ENCODE measurements around the gene LHFPL2.
"Not testable (repeated sequence)": the region's sequence is repeated elsewhere in the genome, so short reads cannot be mapped to it uniquely, and the experiment has no call there.

The LHFPL2 gene

GRCh38 chr5:78638973-78639669 lies 9.5 kb downstream of the LHFPL2 start:
- DNase-seq, result no peak

- peak; percentile 98 for DNase-seq
These were observed 10.1 kb downstream of the LHFPL2 start for GRCh38 chr5:78638423-78638822.

DNA sequence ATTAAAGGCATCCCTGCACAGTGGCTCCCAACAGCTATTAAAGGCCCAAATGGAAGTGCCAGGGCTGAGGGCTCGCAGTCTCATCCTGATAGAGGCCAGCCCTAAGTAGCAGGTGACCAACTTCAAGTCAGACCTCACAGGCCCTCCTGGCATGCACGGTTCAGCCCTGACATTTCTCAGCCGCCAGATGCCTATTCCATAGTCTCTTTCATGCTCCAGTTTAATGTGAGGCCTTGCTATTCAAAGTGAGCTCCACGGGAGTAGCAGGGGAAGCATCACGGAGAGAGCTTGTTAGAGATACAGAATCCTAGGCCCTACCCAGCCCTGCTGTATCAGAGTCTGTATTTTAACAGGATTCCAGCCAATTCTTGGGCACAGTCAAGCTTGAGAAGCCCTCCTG lies 11.1 kb downstream of the LHFPL2 start:
- DNase-seq, result no peak

DNA sequence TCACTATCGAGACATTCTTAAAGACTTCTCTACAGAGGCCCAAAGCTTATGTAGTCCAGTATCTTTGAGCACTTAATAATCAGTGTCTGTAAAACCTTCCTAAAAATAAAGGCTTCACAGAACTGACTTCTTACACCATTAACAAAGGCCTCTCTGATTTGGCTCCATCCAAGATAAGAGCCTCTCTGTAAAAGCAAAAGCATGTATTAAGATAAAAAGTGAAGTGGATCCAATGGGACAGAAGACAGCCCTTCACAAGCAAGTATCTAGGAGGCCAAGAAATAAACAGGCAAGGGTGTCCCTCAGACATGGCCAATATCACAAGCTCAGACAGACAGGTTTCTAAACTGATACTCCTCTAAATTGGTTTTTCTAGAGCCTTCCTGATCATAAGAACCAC lies 11.9 kb downstream of the LHFPL2 start:
- no peak for DNase-seq

GRCh38 chr5:78634634-78635033 lies 13.9 kb downstream of the LHFPL2 start:
- no peak for DNase-seq

DNA sequence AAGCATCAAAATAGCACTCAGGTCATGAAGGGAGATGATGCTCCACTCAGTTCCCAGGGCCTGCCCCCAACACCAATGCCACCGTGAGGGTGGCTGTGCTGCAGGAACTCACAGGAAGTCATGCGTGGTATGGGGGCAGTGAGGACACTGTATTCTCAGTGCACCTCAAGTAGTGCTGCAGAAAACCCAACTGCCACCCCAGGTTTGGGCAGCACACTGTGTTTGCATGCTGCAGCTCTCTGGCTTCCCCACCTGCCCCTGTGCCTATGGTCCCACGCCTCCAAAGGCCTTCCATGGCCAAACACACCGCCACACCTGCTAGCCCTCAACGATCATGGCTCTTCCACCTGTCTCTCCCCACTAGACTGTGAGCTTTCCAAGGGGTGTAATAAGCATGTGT lies 14.3 kb downstream of the LHFPL2 start:
- DNase-seq, result no peak

DNA sequence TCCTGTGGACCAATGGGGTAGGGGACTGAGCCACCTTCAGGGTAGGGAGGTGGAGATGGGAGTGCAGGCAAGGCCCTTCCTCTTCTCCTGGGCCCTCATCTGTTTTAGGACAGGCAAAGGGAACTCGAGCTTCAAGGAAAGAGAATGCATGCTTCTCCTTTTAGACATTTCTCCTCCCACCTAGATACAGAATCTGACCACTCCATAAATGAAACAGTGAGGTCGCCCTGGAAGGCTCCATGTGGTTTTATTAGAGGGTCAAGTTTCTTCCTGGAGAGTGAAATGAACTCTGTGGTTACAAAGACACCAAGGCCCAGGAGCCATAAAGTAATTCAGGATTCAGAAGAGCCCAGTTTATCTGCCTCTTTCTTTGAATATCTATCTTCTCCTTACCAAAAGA lies 14.9 kb downstream of the LHFPL2 start:
- peak; percentile 48 for DNase-seq

DNA sequence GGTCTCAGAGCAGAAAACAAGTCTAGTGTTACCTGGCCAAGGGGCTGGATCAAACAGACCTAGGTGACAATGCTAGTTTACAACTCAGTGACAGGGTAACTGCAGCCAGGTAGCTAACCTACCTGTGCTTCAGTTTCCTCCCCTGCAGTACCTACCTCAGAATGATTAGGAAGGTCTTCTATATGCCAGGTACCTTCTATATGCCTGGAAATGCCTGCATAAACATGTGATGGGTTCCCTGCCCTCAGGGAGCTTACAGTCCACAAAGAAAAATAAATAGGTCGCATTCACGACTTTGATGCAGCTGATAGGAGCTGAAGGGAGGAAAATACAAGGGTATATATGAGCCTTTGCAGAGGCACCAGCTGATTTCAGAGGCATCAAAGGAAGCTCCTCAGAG lies 16.1 kb downstream of the LHFPL2 start:
- DNase-seq, result no peak

DNA sequence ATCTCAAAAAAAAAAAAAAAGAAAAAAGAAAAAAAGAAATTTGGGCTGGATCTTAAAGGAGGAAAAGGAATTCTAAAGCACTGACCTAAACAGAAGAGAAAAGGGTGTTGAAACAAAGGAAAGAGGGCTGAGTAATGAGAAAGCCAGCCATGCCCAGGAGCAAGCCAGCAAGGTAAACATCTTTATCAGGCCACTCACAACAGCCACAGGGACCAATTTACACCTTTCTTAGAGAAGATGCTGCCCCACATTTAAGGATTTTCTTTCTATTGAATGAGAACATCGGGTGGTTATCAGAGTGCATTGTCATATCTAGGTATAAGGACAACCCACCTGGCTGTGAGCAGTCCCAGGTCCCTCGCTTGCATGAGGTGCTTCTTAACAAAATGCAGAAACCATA lies 16.6 kb downstream of the LHFPL2 start:
- no peak for DNase-seq

- DNase-seq, result no peak
These were observed 18.5 kb downstream of the LHFPL2 start for GRCh38 chr5:78630047-78630446.

GRCh38 chr5:78629624-78630023 lies 18.9 kb downstream of the LHFPL2 start:
- no peak for DNase-seq

GRCh38 chr5:78628270-78628992 lies 20.1 kb downstream of the LHFPL2 start:
- DNase-seq, result no peak

DNA sequence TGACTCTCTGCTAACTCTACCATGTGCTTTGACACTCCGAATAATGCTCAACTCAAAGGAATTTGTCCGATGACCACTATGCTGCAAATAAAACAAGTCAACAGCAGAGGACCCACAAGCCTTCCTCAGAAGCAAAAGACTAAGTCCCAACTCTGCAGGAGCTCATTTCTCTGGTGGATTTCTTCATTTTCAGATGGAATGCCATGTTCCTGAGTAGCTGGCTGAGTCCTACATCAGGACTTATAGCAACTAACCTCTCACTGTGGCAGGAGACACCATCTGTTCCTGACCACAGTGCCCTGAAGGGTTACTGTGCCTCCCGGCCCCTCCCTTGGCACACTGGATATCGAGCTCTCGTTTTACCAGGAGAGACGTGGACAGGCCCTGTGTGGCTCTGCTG lies 20.8 kb downstream of the LHFPL2 start:
- no peak for DNase-seq

GRCh38 chr5:78627175-78627574 lies 21.4 kb downstream of the LHFPL2 start:
- peak; percentile 31 for DNase-seq

DNA sequence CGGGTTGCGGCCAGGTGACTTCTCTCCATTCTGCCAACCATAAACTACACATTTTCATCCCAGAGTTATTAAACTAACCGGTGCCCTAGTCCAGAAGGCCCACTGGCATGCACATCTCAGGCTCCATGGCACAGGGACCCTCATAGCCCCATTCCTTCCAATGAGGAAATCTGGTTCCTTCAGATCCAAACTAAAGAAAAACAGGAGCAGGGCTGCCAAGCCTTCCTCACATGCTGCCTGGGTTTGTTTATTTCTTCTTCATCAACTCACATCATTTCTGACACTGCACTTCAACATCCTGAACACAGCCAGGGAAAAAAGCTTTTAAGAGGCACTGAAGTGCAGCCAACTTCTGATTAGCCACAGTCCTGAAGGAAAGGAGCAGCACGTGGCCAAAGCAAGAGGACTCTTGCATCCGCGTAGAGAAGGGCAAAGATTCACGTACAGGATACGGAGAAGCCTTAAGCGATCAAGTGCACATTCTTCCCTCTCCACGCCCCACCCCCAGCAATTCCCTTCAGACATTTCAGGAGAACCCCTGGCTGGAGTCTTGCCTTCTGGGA lies 22.5 kb downstream of the LHFPL2 start:
- DNase-seq, result no peak

- no peak for DNase-seq
These were observed 23.6 kb downstream of the LHFPL2 start for GRCh38 chr5:78624992-78625391.

DNA sequence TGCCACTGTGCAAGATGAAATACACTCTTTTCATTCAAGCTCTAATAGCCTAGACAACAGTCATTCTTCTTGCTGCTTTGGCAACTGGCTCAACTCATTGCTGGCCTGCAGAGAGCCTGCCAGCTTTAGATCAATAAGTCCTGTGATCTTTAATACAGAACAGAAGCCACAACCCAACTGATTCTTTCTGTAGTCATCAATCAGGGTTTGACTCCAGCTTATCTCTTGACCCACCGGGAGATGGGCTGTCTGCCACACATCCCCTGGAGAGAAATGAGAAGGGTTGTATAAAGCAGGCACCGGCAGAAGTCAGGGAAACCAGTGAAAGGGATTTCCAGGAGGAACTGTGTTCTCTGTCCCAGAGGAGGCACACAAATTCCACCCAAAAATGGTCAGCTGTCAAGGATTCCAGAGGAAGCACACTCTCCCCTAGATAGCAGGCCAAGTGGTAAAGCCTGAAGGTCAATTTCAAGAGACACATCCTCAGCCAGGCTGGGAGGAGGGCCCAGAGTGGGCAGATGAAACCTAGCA lies 24.5 kb downstream of the LHFPL2 start:
- DNase-seq, result no peak

- DNase-seq, result no peak
These were observed 26.1 kb downstream of the LHFPL2 start for GRCh38 chr5:78622302-78622971.

DNA sequence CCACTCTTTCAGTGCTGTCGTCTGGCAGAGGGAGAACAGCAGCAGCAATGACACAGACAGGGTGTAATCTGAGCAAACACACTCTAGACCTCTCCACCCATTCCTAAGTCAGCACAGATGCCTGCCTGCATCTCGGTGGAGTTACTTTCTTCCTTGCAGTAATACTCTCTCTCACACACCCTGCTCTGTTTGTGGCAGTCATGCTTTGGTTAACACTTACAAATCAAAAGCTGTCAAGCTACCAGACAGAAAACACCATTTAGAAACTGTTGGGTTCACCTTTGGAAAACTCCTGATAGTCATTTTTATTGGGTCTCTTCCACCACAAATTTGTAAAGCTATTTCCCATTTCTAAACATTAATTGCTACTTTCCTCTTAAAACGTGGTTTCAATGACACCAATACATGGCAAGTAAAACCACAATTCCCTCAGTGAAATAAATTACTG lies 27.3 kb downstream of the LHFPL2 start:
- DNase-seq, result no peak

GRCh38 chr5:78620119-78620518 lies 28.5 kb downstream of the LHFPL2 start:
- DNase-seq, result not testable (repeated sequence)

DNA sequence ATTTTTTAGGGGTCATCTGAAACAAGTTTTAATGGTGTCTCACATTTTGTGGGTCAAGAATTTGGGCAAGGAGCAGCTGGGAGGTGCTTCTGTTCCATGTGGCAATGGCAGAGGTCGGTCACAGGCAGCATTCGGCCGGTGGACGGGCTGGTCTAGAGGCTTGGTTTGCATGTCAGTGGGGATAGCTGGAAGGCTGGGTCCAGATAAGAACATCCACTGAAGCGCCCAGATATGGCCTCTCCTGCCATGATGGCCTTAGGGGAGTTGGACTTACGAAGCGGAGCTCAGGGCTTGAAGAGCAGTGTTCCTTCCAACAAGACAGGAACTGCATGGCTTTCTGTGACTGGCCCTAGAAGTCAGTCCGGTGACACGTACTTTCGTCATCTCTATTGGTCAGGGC lies 30.3 kb downstream of the LHFPL2 start:
- no peak for DNase-seq

GRCh38 chr5:78615697-78616096 lies 32.9 kb downstream of the LHFPL2 start:
- no peak for DNase-seq

- DNase-seq, result no peak
These were observed 33.8 kb downstream of the LHFPL2 start for GRCh38 chr5:78614816-78615215.
